GM18502 (cell line): Measurements from ENCODE around the gene TIAM1.
"Not testable (repeated sequence)": the region's sequence is repeated elsewhere in the genome, so short reads cannot be mapped to it uniquely, and the experiment has no call there.

Source experiments
- ATAC-seq: cut with Tn5 transposase; IDR thresholded peaks from one replicate; pipeline ENCODE4 v1.9.1; 2021; ENCODE audit warnings: mild to moderate bottlenecking; ENCODE audit not compliant: unreplicated experiment, poor library complexity

TIAM1 gene

GRCh38 chr21:31260790-31261189 is 83.3 kb downstream of the TIAM1 start:
- no peak for ATAC-seq

GRCh38 chr21:31258073-31258472 is 86.0 kb downstream of the TIAM1 start:
- no peak for ATAC-seq

- no peak for ATAC-seq
Observed at GRCh38 chr21:31257265-31257664, 86.8 kb downstream of the TIAM1 start.

- ATAC-seq: no peak
Observed at GRCh38 chr21:31255896-31256295, 88.2 kb downstream of the TIAM1 start.

GRCh38 chr21:31255036-31255435 is 89.0 kb downstream of the TIAM1 start:
- no peak for ATAC-seq

GRCh38 chr21:31254131-31254530 is 89.9 kb downstream of the TIAM1 start:
- ATAC-seq: no peak

- no peak for ATAC-seq
Observed at GRCh38 chr21:31253684-31254083, 90.4 kb downstream of the TIAM1 start.

GRCh38 chr21:31252611-31253010 is 91.5 kb downstream of the TIAM1 start:
- ATAC-seq: no peak

- ATAC-seq: no peak
Observed at GRCh38 chr21:31252091-31252490, 92.0 kb downstream of the TIAM1 start.

GRCh38 chr21:31251686-31252085 is 92.4 kb downstream of the TIAM1 start:
- ATAC-seq: no peak

GRCh38 chr21:31248598-31248997 is 95.5 kb downstream of the TIAM1 start:
- ATAC-seq: no peak

GRCh38 chr21:31243611-31244010 is 100.5 kb downstream of the TIAM1 start:
- ATAC-seq: no peak

GRCh38 chr21:31236528-31236927 is 107.5 kb downstream of the TIAM1 start:
- no peak for ATAC-seq

- ATAC-seq: no peak
Observed at GRCh38 chr21:31235671-31236450, 108.2 kb downstream of the TIAM1 start.

GRCh38 chr21:31234936-31235335 is 109.1 kb downstream of the TIAM1 start:
- no peak for ATAC-seq

GRCh38 chr21:31233711-31234110 is 110.3 kb downstream of the TIAM1 start:
- no peak for ATAC-seq

- no peak for ATAC-seq
Observed at GRCh38 chr21:31232344-31232743, 111.7 kb downstream of the TIAM1 start.

GRCh38 chr21:31230937-31231336 is 113.1 kb downstream of the TIAM1 start:
- no peak for ATAC-seq

- not testable (repeated sequence) for ATAC-seq
Observed at GRCh38 chr21:31228723-31229122, 115.3 kb downstream of the TIAM1 start.

- no peak for ATAC-seq
Observed at GRCh38 chr21:31225713-31226112, 118.3 kb downstream of the TIAM1 start.

GRCh38 chr21:31222142-31222541 is 121.9 kb downstream of the TIAM1 start:
- ATAC-seq: no peak

GRCh38 chr21:31221043-31221442 is 123.0 kb downstream of the TIAM1 start:
- no peak for ATAC-seq
